Measurements from ENCODE around the gene AFAP1L1.

Gene AFAP1L1

GRCh38 chr5:149301744-149302380 is 30.2 kb downstream of the AFAP1L1 start:
- DNase-seq (ENCODE audit: extremely low read depth, low read depth): no peak
- H3K4me3 ChIP-seq (replicated peaks; ENCODE audit: low read depth, low read length): no peak overlapping the region
- no peak for TF ChIP-seq CTCF (IDR thresholded peaks at IDR 0.05; ENCODE audit: low read depth, low read length, missing control alignments)

GRCh38 chr5:149302641-149303040 is 31.0 kb downstream of the AFAP1L1 start:
- no peak overlapping the region for H3K4me3 ChIP-seq (replicated peaks; ENCODE audit: low read depth, low read length)
- DNase-seq (ENCODE audit: extremely low read depth, low read depth): no peak
- no peak for TF ChIP-seq CTCF (IDR thresholded peaks at IDR 0.05; ENCODE audit: low read depth, low read length, missing control alignments)

GRCh38 chr5:149303210-149303609 is 31.6 kb downstream of the AFAP1L1 start:
- no peak overlapping the region for H3K4me3 ChIP-seq (replicated peaks; ENCODE audit: low read depth, low read length)
- DNase-seq (ENCODE audit: extremely low read depth, low read depth): no peak
- no peak for TF ChIP-seq CTCF (IDR thresholded peaks at IDR 0.05; ENCODE audit: low read depth, low read length, missing control alignments)

GRCh38 chr5:149304195-149305078 is 32.8 kb downstream of the AFAP1L1 start:
- no peak for TF ChIP-seq CTCF (IDR thresholded peaks at IDR 0.05; ENCODE audit: low read depth, low read length, missing control alignments)
- DNase-seq (ENCODE audit: extremely low read depth, low read depth): no peak
- no peak overlapping the region for H3K4me3 ChIP-seq (replicated peaks; ENCODE audit: low read depth, low read length)

- no peak overlapping the region for H3K4me3 ChIP-seq (replicated peaks; ENCODE audit: low read depth, low read length)
- no peak for DNase-seq (ENCODE audit: extremely low read depth, low read depth)
- TF ChIP-seq CTCF (IDR thresholded peaks at IDR 0.05; ENCODE audit: low read depth, low read length, missing control alignments): no peak
Measured at GRCh38 chr5:149309354-149309753, 37.7 kb downstream of the AFAP1L1 start.

- H3K4me3 ChIP-seq (replicated peaks; ENCODE audit: low read depth, low read length): no peak overlapping the region
- no peak for TF ChIP-seq CTCF (IDR thresholded peaks at IDR 0.05; ENCODE audit: low read depth, low read length, missing control alignments)
- DNase-seq (ENCODE audit: extremely low read depth, low read depth): no peak
Measured at GRCh38 chr5:149310488-149310887, 38.8 kb downstream of the AFAP1L1 start.

All from HFF-Myc (cell line).